Body of pancreas (tissue), 4 donors: ENCODE results near the gene COL9A3. TPM values are rescaled to one million over a fixed set of nuclear protein-coding genes. Genes with fewer than 3 reads are reported as not detected.
"Not testable (repeated sequence)": the region's sequence is repeated elsewhere in the genome, so short reads cannot be mapped to it uniquely, and the experiment has no call there.

Experiments
- ATAC-seq: fragments of 150-250 bp; one replicate; pipeline ENCODE4 v1.9.1; 2016
- DNase-seq, 4 donors: peaks; one replicate each; pipeline ENCODE4 v3.0.0-alpha.2; 2019
- H3K27ac ChIP-seq, 4 donors: fragments of 200-600 bp; sonication (generic); 1 replicate in 3 of 4; 2 replicates in 1 of 4; pipeline versions ENCODE4 v1.5.1 to v1.6.1; 2016 to 2019; ENCODE audit warnings: mild to moderate bottlenecking in 1 of 4, mixed read lengths in 1 of 4, moderate library complexity in 1 of 4
- H3K27me3 ChIP-seq, 2 donors: fragments of 200-600 bp; sonication (generic); one replicate each; pipeline ENCODE4 v1.6.0; 2016; ENCODE audit warnings: mild to moderate bottlenecking in 1 of 2
- H3K36me3 ChIP-seq, 2 donors: fragments of 200-600 bp; sonication (generic); replicated peaks in 1 of 2; 2 replicates each; pipeline ENCODE4 v1.5.1; 2016; ENCODE audit warnings: low read depth in 2 of 2; ENCODE audit not compliant: insufficient read depth in 1 of 2
- H3K4me1 ChIP-seq: fragments of 200-600 bp; sonication (generic); one replicate; pipeline ENCODE4 v1.6.0; 2016
- H3K4me3 ChIP-seq, 2 donors: fragments of 200-600 bp; sonication (generic); 1 replicate in 1 of 2; 2 replicates in 1 of 2; pipeline ENCODE4 v1.5.1; 2016 to 2019
- H3K9me3 ChIP-seq, 3 donors: fragments of 200-600 bp; sonication (generic); 1 replicate in 2 of 3; 2 replicates in 1 of 3; pipeline ENCODE4 v1.5.1; 2016
- POLR2A ChIP-seq, 3 donors: fragments of 450-650 bp; IDR thresholded peaks; one replicate each; pipeline ENCODE4 v1.6.1; 2016; ENCODE audit warnings: antibody characterized with exemption in 3 of 3, mild to moderate bottlenecking in 2 of 3
- WGBS, 2 donors: methylation state at CpG; one replicate each; pipeline ENCODE4 v1.1.5; 2017; 5-methylcytosine and 5-hydroxymethylcytosine counted together
- intact Hi-C: fragments of 100-400 bp; cut with DNase I; formaldehyde crosslinking; loops from one replicate; pipeline ENCODE4 v1.15.1; 2023
- total RNA-seq, 2 donors: library from RNA; depleted of rRNA; stranded (reverse); fragments of >200 nt; gene quantifications; one replicate each; pipeline ENCODE4 v1.1.0, GENCODE V29; 2016
- TF ChIP-seq, protein P1 (sequence below), 7 experiments: fragments of 450-650 bp in 4 of 7; fragments of 200-600 bp in 3 of 7; sonication (generic) in 3 of 7; IDR thresholded peaks; one replicate each; pipeline ENCODE4 v1.5.1; 2016 to 2019; ENCODE audit warnings: antibody characterized with exemption in 7 of 7

Gene COL9A3
- total RNA-seq, 2 donors from 2014 or later, result 25.2 to 69.5 TPM

DNA sequence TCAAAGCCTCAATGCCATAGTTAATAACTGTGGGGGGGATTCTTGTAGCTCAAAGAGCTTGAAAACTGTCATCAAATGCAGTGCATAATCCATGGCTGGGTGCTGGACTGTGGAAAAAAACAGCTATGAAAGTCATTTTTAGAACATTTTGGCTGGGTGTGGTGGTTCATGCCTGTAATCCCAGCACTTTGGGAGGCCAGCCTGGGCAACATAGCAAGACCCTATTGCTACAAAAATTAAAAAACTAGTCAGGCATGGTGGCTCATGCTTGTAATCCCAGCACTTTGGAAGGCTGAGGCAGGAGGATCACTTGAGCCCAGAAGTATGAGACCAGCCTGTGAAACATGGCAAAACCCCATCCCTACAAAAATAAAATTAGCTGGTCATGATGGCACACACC lies 32.6 kb downstream of the COL9A3 start:
- Histone ChIP-seq H3K9me3 (no peaks in the 10 kb centered on the region), H3K27ac (no peak overlapping the region), H3K36me3 (peaks cover 0 to 4% of the 10 kb centered on the region in 2 donors), H3K4me1 (no peaks in the 10 kb centered on the region), H3K27me3 (no peaks in the 10 kb centered on the region), H3K4me3 (no peak overlapping the region)
- DNase-seq (no peak), ATAC-seq (no peak)
- intact Hi-C loops, result no loop called here
- no peak for TF ChIP-seq POLR2A (IDR thresholded peaks at IDR 0.05)
- TF ChIP-seq, protein P1, sequence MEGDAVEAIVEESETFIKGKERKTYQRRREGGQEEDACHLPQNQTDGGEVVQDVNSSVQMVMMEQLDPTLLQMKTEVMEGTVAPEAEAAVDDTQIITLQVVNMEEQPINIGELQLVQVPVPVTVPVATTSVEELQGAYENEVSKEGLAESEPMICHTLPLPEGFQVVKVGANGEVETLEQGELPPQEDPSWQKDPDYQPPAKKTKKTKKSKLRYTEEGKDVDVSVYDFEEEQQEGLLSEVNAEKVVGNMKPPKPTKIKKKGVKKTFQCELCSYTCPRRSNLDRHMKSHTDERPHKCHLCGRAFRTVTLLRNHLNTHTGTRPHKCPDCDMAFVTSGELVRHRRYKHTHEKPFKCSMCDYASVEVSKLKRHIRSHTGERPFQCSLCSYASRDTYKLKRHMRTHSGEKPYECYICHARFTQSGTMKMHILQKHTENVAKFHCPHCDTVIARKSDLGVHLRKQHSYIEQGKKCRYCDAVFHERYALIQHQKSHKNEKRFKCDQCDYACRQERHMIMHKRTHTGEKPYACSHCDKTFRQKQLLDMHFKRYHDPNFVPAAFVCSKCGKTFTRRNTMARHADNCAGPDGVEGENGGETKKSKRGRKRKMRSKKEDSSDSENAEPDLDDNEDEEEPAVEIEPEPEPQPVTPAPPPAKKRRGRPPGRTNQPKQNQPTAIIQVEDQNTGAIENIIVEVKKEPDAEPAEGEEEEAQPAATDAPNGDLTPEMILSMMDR (IDR thresholded peaks at IDR 0.05), result no peak

DNA sequence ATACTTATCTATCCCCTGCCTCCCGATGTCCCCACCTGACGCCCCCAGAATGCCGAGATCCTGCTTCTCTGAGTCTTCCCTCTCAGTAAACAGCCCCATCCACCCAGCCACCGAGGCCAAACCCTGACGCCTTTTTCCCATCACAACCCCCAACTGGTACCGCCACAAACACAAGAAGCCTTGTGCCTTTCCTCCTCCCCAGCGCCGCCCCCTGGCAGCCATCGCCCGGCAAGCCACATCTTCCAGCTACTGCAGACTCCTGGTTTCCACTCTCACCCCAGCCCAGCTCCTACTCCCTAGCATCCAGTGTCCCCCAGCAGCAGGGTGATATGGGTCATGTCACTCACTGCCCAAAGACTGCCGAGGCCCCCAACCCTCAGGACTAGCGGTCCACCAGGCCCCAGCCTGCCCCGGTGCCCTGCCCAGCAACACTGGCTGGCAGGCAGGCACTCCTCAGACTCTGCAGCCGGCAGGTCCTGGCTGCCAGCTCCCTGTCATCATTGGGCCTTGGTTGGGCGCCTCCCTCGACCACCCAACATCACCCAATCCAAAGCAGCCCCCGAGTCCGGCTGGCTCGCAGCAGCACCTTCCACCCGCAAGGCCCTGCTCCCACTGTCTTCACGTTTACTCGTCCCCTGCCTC lies 33.6 kb downstream of the COL9A3 start:
- no peak overlapping the region for H3K4me3 ChIP-seq
- no peaks in the 10 kb centered on the region for H3K27me3 ChIP-seq
- intact Hi-C loops, result no loop called here
- no peak for TF ChIP-seq POLR2A (IDR thresholded peaks at IDR 0.05)
- TF ChIP-seq, protein P1 (IDR thresholded peaks at IDR 0.05), result no peak
- no peak for DNase-seq
- peaks cover 0 to 4% of the 10 kb centered on the region in 2 donors for H3K36me3 ChIP-seq
- H3K4me1 ChIP-seq, result no peaks in the 10 kb centered on the region
- no peak for ATAC-seq
- WGBS, 2 donors, result 85 to 91% methylated on average over 22 of the region's 22 CpGs
- no peaks in the 10 kb centered on the region for H3K9me3 ChIP-seq
- H3K27ac ChIP-seq, result no peak overlapping the region

DNA sequence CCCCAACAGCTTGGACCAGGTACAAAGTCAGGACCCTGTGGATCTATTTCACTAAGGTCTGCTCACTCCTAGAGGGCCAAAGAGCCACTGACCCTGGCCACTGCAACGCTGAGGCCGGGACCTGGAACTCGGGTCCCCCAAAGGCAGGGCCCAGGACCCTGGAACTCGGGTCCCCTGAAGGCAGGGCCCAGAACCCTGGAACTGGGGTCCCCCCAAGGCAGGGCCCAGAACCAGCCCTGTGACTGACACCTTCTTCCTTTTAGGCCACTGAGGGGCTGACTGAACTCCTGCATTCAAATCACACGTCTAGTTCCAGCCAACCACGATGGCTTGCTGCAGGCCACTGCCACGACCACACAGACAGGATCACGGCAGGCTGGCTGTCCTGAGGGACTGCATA lies 35.3 kb downstream of the COL9A3 start:
- H3K27me3 ChIP-seq, result no peaks in the 10 kb centered on the region
- H3K4me1 ChIP-seq, result no peaks in the 10 kb centered on the region
- intact Hi-C loops, result no loop called here
- H3K27ac ChIP-seq, result no peak overlapping the region
- H3K4me3 ChIP-seq, result no peak overlapping the region
- no peaks in the 10 kb centered on the region for H3K9me3 ChIP-seq
- WGBS, 2 donors, result 84 to 100% methylated on average over 1 to 8 of the region's 8 CpGs
- no peak for DNase-seq
- no peak for TF ChIP-seq POLR2A (IDR thresholded peaks at IDR 0.05)
- TF ChIP-seq, protein P1 (IDR thresholded peaks at IDR 0.05), result no peak
- peaks cover 0 to 4% of the 10 kb centered on the region in 2 donors for H3K36me3 ChIP-seq
- no peak for ATAC-seq

DNA sequence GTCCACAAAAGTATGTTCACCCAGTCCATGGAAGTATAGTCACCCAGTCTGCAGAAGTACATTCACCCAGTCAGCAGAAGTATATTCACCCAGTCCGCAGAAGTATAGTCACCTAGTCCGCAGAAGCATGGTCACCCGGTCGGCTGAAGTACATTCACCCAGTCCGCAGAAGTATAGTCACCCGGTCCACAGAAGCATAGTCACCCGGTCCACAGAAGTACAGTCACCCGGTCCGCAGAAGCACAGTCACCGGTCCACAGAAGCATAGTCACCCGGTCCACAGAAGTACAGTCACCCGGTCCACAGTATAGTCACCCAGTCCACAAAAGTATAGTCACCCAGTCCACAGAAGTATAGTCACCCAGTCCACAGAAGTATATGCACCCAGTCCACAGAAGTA lies 36.0 kb downstream of the COL9A3 start:
- Histone ChIP-seq H3K36me3 (peaks cover 0 to 4% of the 10 kb centered on the region in 2 donors), H3K27me3 (no peaks in the 10 kb centered on the region), H3K4me1 (no peaks in the 10 kb centered on the region), H3K9me3 (no peaks in the 10 kb centered on the region), H3K27ac (no peak overlapping the region), H3K4me3 (no peak overlapping the region)
- intact Hi-C loops, result no loop called here
- ATAC-seq, result no peak
- no peak for DNase-seq
- WGBS, 2 donors, result 86% methylated on average over 12 of the region's 12 CpGs
- TF ChIP-seq POLR2A (IDR thresholded peaks at IDR 0.05), result no peak
- TF ChIP-seq, protein P1 (IDR thresholded peaks at IDR 0.05), result no peak

DNA sequence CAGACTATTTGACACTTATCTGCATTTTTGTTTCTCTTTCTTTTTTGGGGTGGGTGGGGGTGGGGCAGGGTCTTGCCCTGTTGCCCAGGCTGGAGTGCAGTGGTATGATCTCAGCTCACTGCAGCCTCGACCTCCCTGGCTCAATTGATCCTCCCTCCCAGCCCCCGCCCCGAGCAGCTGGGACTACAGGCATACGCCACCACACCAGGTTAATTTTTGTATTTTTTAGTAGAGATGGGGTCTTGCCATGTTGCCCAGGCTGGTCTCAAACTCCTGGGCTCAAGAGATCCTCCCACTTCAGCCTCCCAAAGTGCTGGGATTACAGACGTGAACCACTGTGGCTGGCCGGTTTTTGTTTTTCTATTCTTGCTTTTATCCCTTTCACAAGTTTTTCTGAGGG lies 36.5 kb downstream of the COL9A3 start:
- H3K4me1 ChIP-seq, H3K9me3 ChIP-seq, intact Hi-C loops, H3K4me3 ChIP-seq, H3K36me3 ChIP-seq, DNase-seq, H3K27me3 ChIP-seq, ATAC-seq, H3K27ac ChIP-seq: not testable (repeated sequence)
- WGBS, 2 donors, result 87 to 91% methylated on average over 6 of the region's 6 CpGs
